PC-3 (cell line): ENCODE results near the gene USP30.

Source experiments
- EZH2 ChIP-seq: fragments of 300-600 bp; sonication (generic); IDR thresholded peaks from one replicate; pipeline ENCODE4 v1.6.1; 2017; ENCODE audit warnings: antibody characterized with exemption, mild to moderate bottlenecking, low read length; ENCODE audit not compliant: unreplicated experiment
- EZH2phosphoT487 ChIP-seq: fragments of 300-600 bp; sonication (generic); IDR thresholded peaks from 2 replicates; pipeline ENCODE4 v1.6.1; 2018; ENCODE audit warnings: mild to moderate bottlenecking, antibody characterized with exemption, low read length, borderline replicate concordance
- TF ChIP-seq, protein P1 (sequence below): fragments of 300-600 bp; sonication (generic); conservative IDR thresholded peaks from 2 replicates; pipeline ENCODE4 v1.5.1; 2017; ENCODE audit warnings: antibody characterized with exemption, low read depth, mild to moderate bottlenecking, low read length

DNA sequence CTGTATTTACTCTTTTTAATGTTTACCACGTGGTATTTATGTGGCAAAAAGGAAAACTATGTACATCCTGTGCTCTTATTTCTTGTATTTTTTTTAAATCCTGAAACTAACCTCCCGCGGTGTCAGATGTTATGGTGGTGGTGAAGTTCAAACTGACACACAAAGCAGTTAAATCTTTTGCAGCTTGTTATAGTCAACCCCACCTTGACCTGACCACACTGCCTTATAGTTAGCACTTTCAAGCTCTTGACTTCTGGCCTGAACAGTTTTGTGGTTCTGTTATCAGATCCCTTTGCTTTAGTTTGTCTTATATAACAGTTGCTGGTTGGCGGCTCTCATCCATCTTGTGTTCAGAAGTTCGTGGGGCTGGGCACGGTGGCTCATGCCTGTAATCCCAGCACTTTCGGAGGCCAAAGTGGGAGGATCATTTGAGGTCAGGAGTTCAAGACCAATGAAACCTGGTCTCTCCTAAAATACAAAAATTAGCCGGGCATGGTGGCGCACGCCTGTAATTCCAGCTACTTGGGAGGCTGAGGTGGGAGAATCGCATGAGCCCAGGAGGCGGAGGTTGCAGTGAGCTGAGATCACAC, 47.1 kb downstream of the USP30 start:
- TF ChIP-seq, protein P1, sequence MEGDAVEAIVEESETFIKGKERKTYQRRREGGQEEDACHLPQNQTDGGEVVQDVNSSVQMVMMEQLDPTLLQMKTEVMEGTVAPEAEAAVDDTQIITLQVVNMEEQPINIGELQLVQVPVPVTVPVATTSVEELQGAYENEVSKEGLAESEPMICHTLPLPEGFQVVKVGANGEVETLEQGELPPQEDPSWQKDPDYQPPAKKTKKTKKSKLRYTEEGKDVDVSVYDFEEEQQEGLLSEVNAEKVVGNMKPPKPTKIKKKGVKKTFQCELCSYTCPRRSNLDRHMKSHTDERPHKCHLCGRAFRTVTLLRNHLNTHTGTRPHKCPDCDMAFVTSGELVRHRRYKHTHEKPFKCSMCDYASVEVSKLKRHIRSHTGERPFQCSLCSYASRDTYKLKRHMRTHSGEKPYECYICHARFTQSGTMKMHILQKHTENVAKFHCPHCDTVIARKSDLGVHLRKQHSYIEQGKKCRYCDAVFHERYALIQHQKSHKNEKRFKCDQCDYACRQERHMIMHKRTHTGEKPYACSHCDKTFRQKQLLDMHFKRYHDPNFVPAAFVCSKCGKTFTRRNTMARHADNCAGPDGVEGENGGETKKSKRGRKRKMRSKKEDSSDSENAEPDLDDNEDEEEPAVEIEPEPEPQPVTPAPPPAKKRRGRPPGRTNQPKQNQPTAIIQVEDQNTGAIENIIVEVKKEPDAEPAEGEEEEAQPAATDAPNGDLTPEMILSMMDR: no peak
- TF ChIP-seq EZH2 (no peak), EZH2phosphoT487 (no peak)
